IMR-90 (cell line): ENCODE results near the gene OR51E1. TPM values are rescaled to one million over a fixed set of nuclear protein-coding genes. Genes with fewer than 3 reads are reported as not detected.

Experiments used
- ATAC-seq: fragments of 200-7000 bp; cut with Tn5 transposase; 2 replicates; pipeline ENCODE4 v1.9.1; 2020; ENCODE audit warnings: low read depth, mild to moderate bottlenecking, moderate library complexity
- BruUV-seq: library from RNA; stranded (reverse); fragments of 400-500 nt; replicated peaks from 2 replicates; lab custom pipeline; 2021; lab: Mats Ljungman, UMichigan
- CTCF ChIA-PET: fragments of 300-600 bp; formaldehyde crosslinking; extraction: SDS; loops from one replicate; lab custom pipeline; 2021; ENCODE audit warnings: antibody characterized with exemption; lab: Yijun Ruan, JAX
- POLR2A ChIA-PET: fragments of 300-600 bp; sonication (Branson Sonifier 250); formaldehyde crosslinking; loops from one replicate; lab custom pipeline; 2022; ENCODE audit warnings: antibody characterized with exemption; ENCODE audit not compliant: unreplicated experiment; lab: Charles Lee
- DNase-seq: peaks from one replicate; pipeline ENCODE4 v3.0.0; 2013
- H2AFZ ChIP-seq: replicated peaks from 2 replicates; pipeline ENCODE3; 2013; ENCODE audit warnings: low read length, mild to moderate bottlenecking; ENCODE audit not compliant: poor library complexity
- H2AK5ac ChIP-seq: 2 replicates; pipeline ENCODE4 v1.6.1; 2013; ENCODE audit warnings: low read depth, low read length, inconsistent platforms
- H2AK9ac ChIP-seq: replicated peaks from 2 replicates; pipeline ENCODE3; 2013; ENCODE audit warnings: mild to moderate bottlenecking, low read depth, low read length, moderate library complexity; ENCODE audit not compliant: poor library complexity
- H2BK120ac ChIP-seq: 2 replicates; pipeline ENCODE4 v1.6.1; 2013; ENCODE audit warnings: low read depth, low read length, inconsistent platforms
- H2BK15ac ChIP-seq: 3 replicates; pipeline ENCODE4 v1.6.1; 2013; ENCODE audit warnings: low read depth, low read length, inconsistent platforms
- H2BK20ac ChIP-seq: 2 replicates; pipeline ENCODE4 v1.6.1; 2013; ENCODE audit warnings: low read depth, mild to moderate bottlenecking, inconsistent platforms, low read length, moderate library complexity
- H2BK5ac ChIP-seq: 2 replicates; pipeline ENCODE4 v1.6.1; 2013; ENCODE audit warnings: mild to moderate bottlenecking, low read depth, low read length, inconsistent platforms; ENCODE audit not compliant: poor library complexity, severe bottlenecking
- H3K14ac ChIP-seq: replicated peaks from 2 replicates; pipeline ENCODE4 v1.6.1; 2013; ENCODE audit warnings: low read depth, low read length, inconsistent platforms
- H3K18ac ChIP-seq: 2 replicates; pipeline ENCODE4 v1.6.1; 2013; ENCODE audit warnings: low read depth, low read length, control low read depth
- H3K23ac ChIP-seq: 2 replicates; pipeline ENCODE4 v1.6.1; 2013; ENCODE audit warnings: low read depth, low read length, inconsistent platforms
- H3K27ac ChIP-seq: 2 replicates; pipeline ENCODE4 v1.5.1; 2013; ENCODE audit warnings: mild to moderate bottlenecking, control low read depth, low read length; ENCODE audit not compliant: insufficient read depth
- H3K27me3 ChIP-seq: 2 replicates; pipeline ENCODE4 v1.6.1; 2013; ENCODE audit warnings: low read length; ENCODE audit not compliant: control insufficient read depth, insufficient read depth
- H3K36me3 ChIP-seq: 2 replicates; pipeline ENCODE4 v1.6.1; 2013; ENCODE audit warnings: low read length, mixed read lengths; ENCODE audit not compliant: control insufficient read depth, insufficient read depth
- H3K4ac ChIP-seq: 2 replicates; pipeline ENCODE4 v1.6.1; 2013; ENCODE audit warnings: low read depth, low read length, inconsistent platforms
- H3K4me1 ChIP-seq: 2 replicates; pipeline ENCODE4 v1.6.1; 2013; ENCODE audit warnings: low read length, mixed read lengths; ENCODE audit not compliant: control insufficient read depth, insufficient read depth
- H3K4me2 ChIP-seq: 2 replicates; pipeline ENCODE4 v1.6.1; 2013; ENCODE audit warnings: low read depth, mild to moderate bottlenecking, control low read depth, low read length, moderate library complexity
- H3K4me3 ChIP-seq: 2 replicates; pipeline ENCODE4 v1.5.1; 2013; ENCODE audit warnings: low read depth, mild to moderate bottlenecking, control low read depth, low read length, moderate library complexity; ENCODE audit not compliant: insufficient read depth
- H3K56ac ChIP-seq: 2 replicates; pipeline ENCODE4 v1.6.1; 2013; ENCODE audit warnings: low read length, inconsistent platforms; ENCODE audit not compliant: insufficient read depth; ENCODE audit errors: extremely low read depth
- H3K79me1 ChIP-seq, 2 experiments: 2 replicates each; pipeline ENCODE4 v1.6.1; 2013; ENCODE audit warnings: low read length in 2 of 2, inconsistent platforms in 1 of 2, low read depth in 1 of 2
- H3K9ac ChIP-seq: 2 replicates; pipeline ENCODE4 v1.6.1; 2013; ENCODE audit warnings: low read depth, low read length, control low read depth
- H3K9me1 ChIP-seq: 2 replicates; pipeline ENCODE4 v1.6.1; 2013; ENCODE audit warnings: low read length, inconsistent platforms; ENCODE audit not compliant: insufficient read depth
- H3K9me3 ChIP-seq: 2 replicates; pipeline ENCODE4 v1.6.1; 2013; ENCODE audit warnings: low read length; ENCODE audit not compliant: control insufficient read depth, insufficient read depth
- H4K20me1 ChIP-seq: 2 replicates; pipeline ENCODE4 v1.6.1; 2013; ENCODE audit warnings: low read length, inconsistent platforms; ENCODE audit not compliant: insufficient read depth
- H4K5ac ChIP-seq: 2 replicates; pipeline ENCODE4 v1.6.1; 2013; ENCODE audit warnings: mild to moderate bottlenecking, low read depth, low read length, control low read depth
- H4K8ac ChIP-seq, 2 experiments: 2 replicates each; pipeline ENCODE4 v1.6.1; 2013; ENCODE audit warnings: low read depth in 2 of 2, low read length in 2 of 2, control low read depth in 1 of 2, inconsistent platforms in 1 of 2
- H4K91ac ChIP-seq: 2 replicates; pipeline ENCODE4 v1.6.1; 2013; ENCODE audit warnings: low read depth, low read length, inconsistent platforms; ENCODE audit not compliant: insufficient read depth
- BHLHE40 ChIP-seq: fragments of 150-350 bp; IDR thresholded peaks from 2 replicates; pipeline ENCODE4 v1.6.1; 2016; ENCODE audit warnings: mild to moderate bottlenecking, low read depth, low read length
- CEBPB ChIP-seq: IDR thresholded peaks from 2 replicates; pipeline ENCODE4 v1.6.1; 2012; ENCODE audit warnings: low read depth, low read length, improper control_type of control experiment
- CHD1 ChIP-seq: IDR thresholded peaks from 2 replicates; pipeline ENCODE4 v1.6.1; 2012; ENCODE audit warnings: low read depth, low read length, improper control_type of control experiment
- CTCF ChIP-seq: conservative IDR thresholded peaks from 2 replicates; pipeline ENCODE4 v1.5.1; 2012; ENCODE audit warnings: mild to moderate bottlenecking, low read depth, low read length, improper control_type of control experiment
- ELK1 ChIP-seq: fragments of 150-350 bp; IDR thresholded peaks from 2 replicates; pipeline ENCODE4 v1.6.1; 2016; ENCODE audit warnings: low read depth, mild to moderate bottlenecking, low read length, moderate library complexity, borderline replicate concordance
- FOS ChIP-seq: fragments of 150-350 bp; IDR thresholded peaks from 2 replicates; pipeline ENCODE4 v1.6.1; 2016; ENCODE audit warnings: low read depth, low read length
- MAFK ChIP-seq: IDR thresholded peaks from 2 replicates; pipeline ENCODE4 v1.6.1; 2012; ENCODE audit warnings: low read depth, low read length, improper control_type of control experiment
- MAZ ChIP-seq: IDR thresholded peaks from 2 replicates; pipeline ENCODE4 v1.6.1; 2012; ENCODE audit warnings: low read depth, mild to moderate bottlenecking, low read length, improper control_type of control experiment, moderate library complexity, borderline replicate concordance
- NFE2L2 ChIP-seq: fragments of 150-350 bp; IDR thresholded peaks from 2 replicates; pipeline ENCODE4 v1.6.1; 2016; ENCODE audit warnings: low read depth, mild to moderate bottlenecking, low read length
- POLR2A ChIP-seq: IDR thresholded peaks from 2 replicates; pipeline ENCODE4 v1.6.1; 2012; ENCODE audit warnings: mild to moderate bottlenecking, low read depth, low read length
- RAD21 ChIP-seq: IDR thresholded peaks from 2 replicates; pipeline ENCODE4 v1.6.1; 2012; ENCODE audit warnings: low read length, improper control_type of control experiment
- RCOR1 ChIP-seq: IDR thresholded peaks from 2 replicates; pipeline ENCODE4 v1.6.1; 2012; ENCODE audit warnings: mild to moderate bottlenecking, low read length, improper control_type of control experiment; ENCODE audit not compliant: insufficient replicate concordance
- RFX5 ChIP-seq: IDR thresholded peaks from 2 replicates; pipeline ENCODE4 v1.8.0; 2012; ENCODE audit warnings: low read depth, mild to moderate bottlenecking, low read length, moderate library complexity
- SMC3 ChIP-seq: fragments of 150-350 bp; IDR thresholded peaks from 2 replicates; pipeline ENCODE4 v1.6.1; 2016; ENCODE audit warnings: low read depth, mild to moderate bottlenecking, antibody characterized with exemption, low read length, moderate library complexity
- USF2 ChIP-seq: fragments of 150-350 bp; IDR thresholded peaks from 2 replicates; pipeline ENCODE4 v1.6.1; 2017; ENCODE audit warnings: mild to moderate bottlenecking, antibody characterized with exemption, low read length, low read depth
- WGBS, 2 experiments: methylation state at CpG; one replicate each; pipeline versions ENCODE4 v1.1.5 to v1.1.7; 2013; ENCODE audit warnings: missing lambda C conversion rate in 2 of 2; ENCODE audit not compliant: insufficient read length in 1 of 2; ENCODE audit errors: extremely low coverage in 2 of 2; 5-methylcytosine and 5-hydroxymethylcytosine counted together
- dilution Hi-C: fragments of 300-500 bp; cut with HindIII; formaldehyde crosslinking; loops from one replicate; pipeline ENCODE4 v1.14.3; 2018; ENCODE audit warnings: low sequenced_read_pairs; ENCODE audit not compliant: unreplicated experiment
- in situ Hi-C: fragments of 300-500 bp; cut with MboI; formaldehyde crosslinking; loops from 3 replicates; pipeline ENCODE4 v1.14.3; 2019; ENCODE audit warnings: low sequenced_read_pairs, inconsistent platforms, mixed read lengths
- intact Hi-C: fragments of 100-400 bp; cut with micrococcal nuclease; formaldehyde crosslinking; loops from 2 replicates; pipeline ENCODE4 v1.10.0; 2022
- polyA plus RNA-seq, 3 experiments: library from polyadenylated mRNA; depleted of rRNA; stranded (reverse); fragments of >200 nt; gene quantifications; 2 replicates each; pipeline ENCODE4 v1.2.3, GENCODE V29; 2012; ENCODE audit warnings: low replicate concordance in 1 of 3
- total RNA-seq: library from RNA; depleted of rRNA; stranded (reverse); fragments of >200 nt; gene quantifications from 2 replicates; pipeline ENCODE4 v1.2.3, GENCODE V29; 2012

The OR51E1 gene
- total and polyA plus RNA-seq, 2 of the 4 experiments (the other 2 are of a cell fraction) = 0.02 TPM; not detected in 1

- Histone ChIP-seq H3K9me3 (no peaks in the 10 kb centered on the region), H3K27me3 (peaks cover 2% of the 10 kb centered on the region; the same call in 1 of the 2 replicates), H3K36me3 (no peaks in the 10 kb centered on the region), H2AFZ (no peak overlapping the region), H3K4me1 (no peaks in the 10 kb centered on the region), H3K4ac (no peak overlapping the region), H4K8ac (no peak overlapping the region), H2BK5ac (no peak overlapping the region), H4K20me1 (no peaks in the 10 kb centered on the region), H3K56ac (no peak overlapping the region), H2BK20ac (no peak overlapping the region), H3K9me1 (no peaks in the 10 kb centered on the region), H3K79me1 (no peaks in the 10 kb centered on the region), H3K18ac (no peak overlapping the region), H3K4me2 (no peak overlapping the region), H4K91ac (no peak overlapping the region), H3K23ac (no peak overlapping the region), H2AK5ac (no peak overlapping the region), H3K27ac (no peak overlapping the region), H3K4me3 (no peak overlapping the region), H3K9ac (no peak overlapping the region), H4K5ac (no peak overlapping the region), H2BK15ac (no peak overlapping the region), H2BK120ac (no peak overlapping the region), H2AK9ac (no peak overlapping the region), H3K14ac (no peak overlapping the region)
- in situ Hi-C loops (loop anchor here (5.0 to 10.0 kb wide), 3 partner anchors 182 to 745 kb away; partner anchors contain the start of genes OR51F2, OR51L1 and OR51M1), dilution Hi-C loops (no loop called here), intact Hi-C loops (no loop called here)
- TF ChIP-seq BHLHE40 = no peak
- no peak for TF ChIP-seq RCOR1
- TF ChIP-seq SMC3 = no peak
- no peak for TF ChIP-seq NFE2L2
- TF ChIP-seq ELK1 = no peak
- TF ChIP-seq RFX5 = no peak
- TF ChIP-seq CEBPB = no peak
- no peak for TF ChIP-seq RAD21
- TF ChIP-seq MAZ = no peak
- no peak for TF ChIP-seq MAFK
- TF ChIP-seq CTCF = no peak
- no peak for TF ChIP-seq POLR2A
- no peak for TF ChIP-seq FOS
- TF ChIP-seq CHD1 = no peak
- no peak for TF ChIP-seq USF2
- no peak for DNase-seq
- no TSS peak for BruUV-seq
- ATAC-seq = no peak
- WGBS, 2 experiments = 58% methylated on average over 6 of the region's 6 CpGs; no CpG with 5 or more reads in 1 of the 2 experiments
- ChIA-PET CTCF (no interaction called here), POLR2A (no interaction called here)
These were observed 3.9 kb upstream of the OR51E1 start for GRCh38 chr11:4639931-4640330.
